Measurements from ENCODE around the gene MALAT1. TPM values are rescaled to one million over a fixed set of nuclear protein-coding genes. Genes with fewer than 3 reads are reported as not detected.

MALAT1 gene
- total RNA-seq: 22,250 and 24,202 TPM in 2 replicates

DNA sequence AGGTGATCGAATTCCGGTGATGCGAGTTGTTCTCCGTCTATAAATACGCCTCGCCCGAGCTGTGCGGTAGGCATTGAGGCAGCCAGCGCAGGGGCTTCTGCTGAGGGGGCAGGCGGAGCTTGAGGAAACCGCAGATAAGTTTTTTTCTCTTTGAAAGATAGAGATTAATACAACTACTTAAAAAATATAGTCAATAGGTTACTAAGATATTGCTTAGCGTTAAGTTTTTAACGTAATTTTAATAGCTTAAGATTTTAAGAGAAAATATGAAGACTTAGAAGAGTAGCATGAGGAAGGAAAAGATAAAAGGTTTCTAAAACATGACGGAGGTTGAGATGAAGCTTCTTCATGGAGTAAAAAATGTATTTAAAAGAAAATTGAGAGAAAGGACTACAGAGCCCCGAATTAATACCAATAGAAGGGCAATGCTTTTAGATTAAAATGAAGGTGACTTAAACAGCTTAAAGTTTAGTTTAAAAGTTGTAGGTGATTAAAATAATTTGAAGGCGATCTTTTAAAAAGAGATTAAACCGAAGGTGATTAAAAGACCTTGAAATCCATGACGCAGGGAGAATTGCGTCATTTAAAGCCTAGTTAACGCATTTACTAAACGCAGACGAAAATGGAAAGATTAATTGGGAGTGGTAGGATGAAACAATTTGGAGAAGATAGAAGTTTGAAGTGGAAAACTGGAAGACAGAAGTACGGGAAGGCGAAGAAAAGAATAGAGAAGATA is at the start of gene MALAT1:
MALAT1 (plus strand) TSS at position 69 of the 736 bp plus-strand sequence.

DNA sequence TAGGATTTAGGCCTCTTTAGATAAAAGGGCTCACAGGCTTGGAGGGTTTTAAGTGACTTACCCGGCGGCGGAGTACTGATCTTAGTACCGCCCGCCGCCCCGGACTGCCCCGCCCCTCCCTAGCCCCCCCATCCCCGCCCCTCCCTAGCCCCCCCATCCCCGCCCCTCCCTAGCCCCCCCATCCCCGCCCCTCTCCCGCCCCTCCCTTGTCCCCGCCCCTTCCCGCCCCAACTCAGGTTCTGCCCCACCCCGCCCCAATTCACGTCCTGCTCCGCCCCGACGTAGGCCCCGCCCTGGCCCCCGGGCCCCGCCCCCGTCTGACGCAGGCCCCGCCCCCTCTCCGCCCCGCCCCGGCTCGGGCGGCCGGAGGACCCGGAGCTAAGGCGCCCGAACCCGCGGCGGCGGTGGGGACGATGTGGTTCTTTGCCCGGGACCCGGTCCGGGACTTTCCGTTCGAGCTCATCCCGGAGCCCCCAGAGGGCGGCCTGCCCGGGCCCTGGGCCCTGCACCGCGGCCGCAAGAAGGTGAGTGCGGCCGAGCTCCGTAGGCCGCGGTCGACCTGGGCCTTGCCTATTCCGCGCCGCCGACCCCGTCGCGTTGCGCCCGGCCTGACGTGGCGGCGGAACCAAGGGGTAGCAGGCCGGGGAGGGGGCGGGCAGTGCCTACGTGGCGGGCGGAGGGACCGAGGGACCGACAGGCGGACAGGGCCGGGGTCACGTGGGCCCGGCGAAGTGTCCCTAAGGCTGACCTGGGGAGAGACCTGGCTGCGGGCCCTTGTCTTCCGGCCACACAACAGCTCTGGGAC is 26.1 kb downstream of the MALAT1 start, which contains the start of gene SCYL1:
SCYL1 (plus strand) TSS at position 343 of the 805 bp plus-strand sequence; CDS start at position 414, 71 bp downstream.

Small RNAs within 50 kb of the gene (small RNA-seq; reads per million reads assigned to genes)
- not detected for gene RF01684

Other genes with a start within 250 kb of the MALAT1 start
- gene POLA2, start 237.1 kb upstream of the MALAT1 start, total RNA-seq: 6.0 and 6.8 TPM in 2 replicates
- gene CDC42EP2, start 184.2 kb upstream of the MALAT1 start, total RNA-seq: 21.0 and 24.5 TPM in 2 replicates
- gene DPF2, start 165.2 kb upstream of the MALAT1 start, total RNA-seq: 45.1 and 47.1 TPM in 2 replicates
- 0.13 TPM in 1 of 2 replicates, not detected in the other for gene TIGD3, start 144.3 kb upstream of the MALAT1 start, total RNA-seq
- gene SLC25A45, start 116.4 kb upstream of the MALAT1 start, total RNA-seq: 3.8 and 4.4 TPM in 2 replicates
- gene FRMD8, start 112.4 kb upstream of the MALAT1 start, total RNA-seq: 38.3 and 58.9 TPM in 2 replicates
- gene NEAT1, start 76.2 kb upstream of the MALAT1 start, total RNA-seq: 1,072 and 1,138 TPM in 2 replicates
- 72.1 and 75.3 TPM in 2 replicates for gene SCYL1, start 26.0 kb downstream of the MALAT1 start, total RNA-seq
- gene LTBP3, start 59.3 kb downstream of the MALAT1 start, total RNA-seq: 43.5 and 53.8 TPM in 2 replicates
- 36.2 and 42.1 TPM in 2 replicates for gene ZNRD2, start 71.4 kb downstream of the MALAT1 start, total RNA-seq
- gene FAM89B, start 73.5 kb downstream of the MALAT1 start, total RNA-seq: 10.7 and 15.2 TPM in 2 replicates
- gene EHBP1L1, start 77.0 kb downstream of the MALAT1 start, total RNA-seq: 33.2 and 36.1 TPM in 2 replicates
- not detected in 2 replicates for gene KCNK7, start 96.8 kb downstream of the MALAT1 start, total RNA-seq
- gene MAP3K11, start 115.2 kb downstream of the MALAT1 start, total RNA-seq: 19.0 and 20.6 TPM in 2 replicates
- 21.3 and 23.1 TPM in 2 replicates for gene PCNX3, start 116.7 kb downstream of the MALAT1 start, total RNA-seq
- 10.6 and 11.9 TPM in 2 replicates for gene SIPA1, start 139.1 kb downstream of the MALAT1 start, total RNA-seq
- 30.9 and 31.2 TPM in 2 replicates for gene RELA, start 163.9 kb downstream of the MALAT1 start, total RNA-seq
- 36.9 and 40.2 TPM in 2 replicates for gene KAT5, start 213.2 kb downstream of the MALAT1 start, total RNA-seq
- gene RNASEH2C, start 221.8 kb downstream of the MALAT1 start, total RNA-seq: 35.1 and 51.9 TPM in 2 replicates